ENCODE measurements around the gene MCM10.

MCM10 gene

DNA sequence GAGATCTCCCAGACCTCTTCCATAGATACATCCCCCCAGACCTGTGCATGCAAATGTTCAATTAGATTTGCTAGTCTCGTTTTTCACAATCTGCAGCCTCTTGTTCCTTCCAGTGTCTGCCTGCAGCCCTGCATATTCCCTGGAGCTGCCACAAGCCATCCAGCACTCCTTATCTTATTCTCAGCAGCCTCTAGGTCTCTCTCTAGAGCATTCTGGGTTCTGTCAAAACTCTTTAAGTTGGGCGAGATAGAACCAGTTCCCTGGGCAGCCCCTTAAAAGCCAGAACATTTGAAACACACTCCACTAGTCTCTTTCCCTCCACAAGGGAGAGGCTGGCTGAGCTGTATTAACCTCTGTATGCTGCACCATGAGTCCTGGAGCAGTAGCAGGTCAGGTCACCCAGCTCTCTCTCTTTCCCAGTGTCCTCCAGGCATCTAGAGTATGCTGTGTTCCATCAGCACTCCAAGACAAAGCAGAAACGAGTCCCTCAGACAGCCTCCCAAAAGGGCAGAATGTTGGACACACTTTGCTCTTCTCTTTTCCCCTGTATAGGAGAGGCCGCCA lies 20.6 kb upstream of the MCM10 start:
- TF ChIP-seq, protein P1, sequence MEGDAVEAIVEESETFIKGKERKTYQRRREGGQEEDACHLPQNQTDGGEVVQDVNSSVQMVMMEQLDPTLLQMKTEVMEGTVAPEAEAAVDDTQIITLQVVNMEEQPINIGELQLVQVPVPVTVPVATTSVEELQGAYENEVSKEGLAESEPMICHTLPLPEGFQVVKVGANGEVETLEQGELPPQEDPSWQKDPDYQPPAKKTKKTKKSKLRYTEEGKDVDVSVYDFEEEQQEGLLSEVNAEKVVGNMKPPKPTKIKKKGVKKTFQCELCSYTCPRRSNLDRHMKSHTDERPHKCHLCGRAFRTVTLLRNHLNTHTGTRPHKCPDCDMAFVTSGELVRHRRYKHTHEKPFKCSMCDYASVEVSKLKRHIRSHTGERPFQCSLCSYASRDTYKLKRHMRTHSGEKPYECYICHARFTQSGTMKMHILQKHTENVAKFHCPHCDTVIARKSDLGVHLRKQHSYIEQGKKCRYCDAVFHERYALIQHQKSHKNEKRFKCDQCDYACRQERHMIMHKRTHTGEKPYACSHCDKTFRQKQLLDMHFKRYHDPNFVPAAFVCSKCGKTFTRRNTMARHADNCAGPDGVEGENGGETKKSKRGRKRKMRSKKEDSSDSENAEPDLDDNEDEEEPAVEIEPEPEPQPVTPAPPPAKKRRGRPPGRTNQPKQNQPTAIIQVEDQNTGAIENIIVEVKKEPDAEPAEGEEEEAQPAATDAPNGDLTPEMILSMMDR (IDR thresholded peaks at IDR 0.05; ENCODE audit: insufficient read depth, low read length) = no peak
- TF ChIP-seq, protein P2, sequence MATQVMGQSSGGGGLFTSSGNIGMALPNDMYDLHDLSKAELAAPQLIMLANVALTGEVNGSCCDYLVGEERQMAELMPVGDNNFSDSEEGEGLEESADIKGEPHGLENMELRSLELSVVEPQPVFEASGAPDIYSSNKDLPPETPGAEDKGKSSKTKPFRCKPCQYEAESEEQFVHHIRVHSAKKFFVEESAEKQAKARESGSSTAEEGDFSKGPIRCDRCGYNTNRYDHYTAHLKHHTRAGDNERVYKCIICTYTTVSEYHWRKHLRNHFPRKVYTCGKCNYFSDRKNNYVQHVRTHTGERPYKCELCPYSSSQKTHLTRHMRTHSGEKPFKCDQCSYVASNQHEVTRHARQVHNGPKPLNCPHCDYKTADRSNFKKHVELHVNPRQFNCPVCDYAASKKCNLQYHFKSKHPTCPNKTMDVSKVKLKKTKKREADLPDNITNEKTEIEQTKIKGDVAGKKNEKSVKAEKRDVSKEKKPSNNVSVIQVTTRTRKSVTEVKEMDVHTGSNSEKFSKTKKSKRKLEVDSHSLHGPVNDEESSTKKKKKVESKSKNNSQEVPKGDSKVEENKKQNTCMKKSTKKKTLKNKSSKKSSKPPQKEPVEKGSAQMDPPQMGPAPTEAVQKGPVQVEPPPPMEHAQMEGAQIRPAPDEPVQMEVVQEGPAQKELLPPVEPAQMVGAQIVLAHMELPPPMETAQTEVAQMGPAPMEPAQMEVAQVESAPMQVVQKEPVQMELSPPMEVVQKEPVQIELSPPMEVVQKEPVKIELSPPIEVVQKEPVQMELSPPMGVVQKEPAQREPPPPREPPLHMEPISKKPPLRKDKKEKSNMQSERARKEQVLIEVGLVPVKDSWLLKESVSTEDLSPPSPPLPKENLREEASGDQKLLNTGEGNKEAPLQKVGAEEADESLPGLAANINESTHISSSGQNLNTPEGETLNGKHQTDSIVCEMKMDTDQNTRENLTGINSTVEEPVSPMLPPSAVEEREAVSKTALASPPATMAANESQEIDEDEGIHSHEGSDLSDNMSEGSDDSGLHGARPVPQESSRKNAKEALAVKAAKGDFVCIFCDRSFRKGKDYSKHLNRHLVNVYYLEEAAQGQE (IDR thresholded peaks at IDR 0.05; ENCODE audit: insufficient replicate concordance, low read depth) = no peak
- TF ChIP-seq POLR2AphosphoS5 (IDR thresholded peaks at IDR 0.05; ENCODE audit: low read depth) = no peak
- no peak for TF ChIP-seq SPI1 (IDR thresholded peaks at IDR 0.05; ENCODE audit: borderline replicate concordance, low read depth)
- TF ChIP-seq GABPA (IDR thresholded peaks at IDR 0.05; ENCODE audit: low read depth) = no peak
- H3K27me3 ChIP-seq (ENCODE audit: insufficient read depth, poor library complexity, severe bottlenecking) = no peaks in the 10 kb centered on the region
- H3K27ac ChIP-seq (replicated peaks) = no peak overlapping the region

GRCh38 chr10:13143766-13144165 lies 17.6 kb upstream of the MCM10 start:
- Histone ChIP-seq H3K27ac (replicated peaks) (no peak overlapping the region), H3K4me3 (replicated peaks; ENCODE audit: insufficient read depth, low read length) (no peak overlapping the region), H3K27me3 (ENCODE audit: insufficient read depth, poor library complexity, severe bottlenecking) (no peaks in the 10 kb centered on the region)
- no peak for TF ChIP-seq GABPA (IDR thresholded peaks at IDR 0.05; ENCODE audit: low read depth)
- no peak for DNase-seq (ENCODE audit: low read depth in 1 of 2, low spot score in 1 of 2)

More for the DNA sequence above, 20.6 kb upstream of the MCM10 start:
- DNase-seq (ENCODE audit: low read depth in 1 of 2, low spot score in 1 of 2) = no peak
- no peak overlapping the region for H3K4me3 ChIP-seq (replicated peaks; ENCODE audit: insufficient read depth, low read length)

DNA sequence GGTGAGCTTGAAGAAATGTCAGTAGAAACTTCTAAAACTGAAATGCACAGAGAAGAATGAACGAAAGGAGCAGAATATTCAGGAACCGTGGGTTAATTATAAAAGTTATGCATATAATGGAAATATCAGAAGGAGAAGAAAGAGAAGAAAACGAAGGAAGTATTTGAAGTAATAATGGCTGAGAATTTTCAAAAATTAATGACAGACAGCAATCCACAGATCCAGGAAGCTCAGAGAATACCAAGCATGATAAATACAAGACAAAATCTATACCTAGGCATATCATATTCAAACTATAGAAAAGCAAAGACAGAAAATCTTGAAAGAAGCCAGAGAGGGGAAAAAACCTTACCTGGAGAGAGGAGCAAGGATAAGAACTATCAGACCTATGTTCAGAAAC lies 16.5 kb upstream of the MCM10 start:
- TF ChIP-seq POLR2AphosphoS5 (IDR thresholded peaks at IDR 0.05; ENCODE audit: low read depth) (no peak), SPI1 (IDR thresholded peaks at IDR 0.05; ENCODE audit: borderline replicate concordance, low read depth) (no peak), GABPA (IDR thresholded peaks at IDR 0.05; ENCODE audit: low read depth) (no peak)
- TF ChIP-seq, protein P1 (IDR thresholded peaks at IDR 0.05; ENCODE audit: insufficient read depth, low read length) = no peak
- TF ChIP-seq, protein P2 (IDR thresholded peaks at IDR 0.05; ENCODE audit: insufficient replicate concordance, low read depth) = no peak
- DNase-seq (ENCODE audit: low read depth in 1 of 2, low spot score in 1 of 2) = no peak
- Histone ChIP-seq H3K27me3 (ENCODE audit: insufficient read depth, poor library complexity, severe bottlenecking) (no peaks in the 10 kb centered on the region), H3K4me3 (replicated peaks; ENCODE audit: insufficient read depth, low read length) (no peak overlapping the region), H3K27ac (replicated peaks) (no peak overlapping the region)

DNA sequence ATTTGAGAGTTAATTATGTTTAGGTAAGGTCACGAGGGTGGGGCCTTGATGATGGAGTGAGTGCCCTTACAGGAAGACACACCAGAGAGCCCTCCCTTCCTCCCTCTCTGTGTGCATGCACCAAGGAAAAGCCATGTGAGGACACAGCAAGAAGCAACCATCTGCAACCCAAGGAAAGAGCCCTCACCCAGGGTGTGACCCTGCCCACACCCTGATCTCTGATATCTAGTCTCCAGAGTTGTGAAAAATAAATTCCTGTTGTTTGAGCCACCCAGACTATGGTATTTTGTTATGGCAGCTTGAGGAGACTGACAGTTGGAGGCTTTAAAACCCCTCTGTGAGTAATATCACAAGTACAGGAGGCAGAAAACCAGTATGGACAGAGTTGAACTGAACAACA lies 15.0 kb upstream of the MCM10 start:
- no peak overlapping the region for H3K4me3 ChIP-seq (replicated peaks; ENCODE audit: insufficient read depth, low read length)
- H3K27ac ChIP-seq (replicated peaks) = no peak overlapping the region
- TF ChIP-seq, protein P2 (IDR thresholded peaks at IDR 0.05; ENCODE audit: insufficient replicate concordance, low read depth) = no peak
- TF ChIP-seq, protein P1 (IDR thresholded peaks at IDR 0.05; ENCODE audit: insufficient read depth, low read length) = no peak
- no peak for TF ChIP-seq SPI1 (IDR thresholded peaks at IDR 0.05; ENCODE audit: borderline replicate concordance, low read depth)
- no peak for TF ChIP-seq GABPA (IDR thresholded peaks at IDR 0.05; ENCODE audit: low read depth)
- TF ChIP-seq POLR2AphosphoS5 (IDR thresholded peaks at IDR 0.05; ENCODE audit: low read depth) = no peak
- H3K27me3 ChIP-seq (ENCODE audit: insufficient read depth, poor library complexity, severe bottlenecking) = no peaks in the 10 kb centered on the region
- no peak for DNase-seq (ENCODE audit: low read depth in 1 of 2, low spot score in 1 of 2)

Data from HL-60 (cell line).